ENCODE data around the gene CCDC195. TPM values are rescaled to one million over a fixed set of nuclear protein-coding genes. Genes with fewer than 3 reads are reported as not detected.

Gene CCDC195
- total and polyA plus RNA-seq, 2 experiments from 2014 or later = not detected

GRCh38 chr2:224764565-224765236 lies 48.5 kb upstream of the CCDC195 start:
- Histone ChIP-seq H3K4me3 (no peak overlapping the region), H3K27ac (ENCODE audit: low read depth) (no peak overlapping the region), H3K4me1 (ENCODE audit: insufficient read depth) (no peaks in the 10 kb centered on the region), H3K9me2 (ENCODE audit: insufficient read depth) (peaks cover 10% of the 10 kb centered on the region; the same call in 1 of the 2 replicates), H4K20me1 (replicated peaks; ENCODE audit: insufficient read depth) (no peaks in the 10 kb centered on the region), H3F3A (replicated peaks; ENCODE audit: low read depth) (no peaks in the 10 kb centered on the region), H3K36me3 (ENCODE audit: insufficient read depth) (no peaks in the 10 kb centered on the region; the same call in 1 of the 2 replicates), H3K79me2 (replicated peaks; ENCODE audit: insufficient read depth) (no peaks in the 10 kb centered on the region), H3K4me2 (no peak overlapping the region), H3K27me3 (ENCODE audit: insufficient read depth) (no peaks in the 10 kb centered on the region), H2AFZ (no peak overlapping the region)
- TF ChIP-seq POLR2AphosphoS5 (IDR thresholded peaks at IDR 0.05; ENCODE audit: low read depth) (no peak), REST (IDR thresholded peaks at IDR 0.05; ENCODE audit: unreplicated experiment) (no peak), EZH2 (IDR thresholded peaks at IDR 0.05; ENCODE audit: low read depth, unreplicated experiment) (no peak), ZNF114 (CRISPR knock-in tag; IDR thresholded peaks at IDR 0.05) (no peak), STAT1 (IDR thresholded peaks at IDR 0.05; ENCODE audit: unreplicated experiment) (no peak), ZNF462 (CRISPR knock-in tag; IDR thresholded peaks at IDR 0.05) (no peak), ZNF331 (CRISPR knock-in tag; IDR thresholded peaks at IDR 0.05; ENCODE audit: low read depth) (no peak), CTCF (conservative IDR thresholded peaks at IDR 0.05; ENCODE audit: low read depth in 2 of 2) (no peak), CREB1 (CRISPR knock-in tag; IDR thresholded peaks at IDR 0.05; ENCODE audit: low read depth) (no peak), JUNB (IDR thresholded peaks at IDR 0.05; ENCODE audit: unreplicated experiment) (no peak), EZH2phosphoT487 (IDR thresholded peaks at IDR 0.05; ENCODE audit: unreplicated experiment) (no peak), NANOG (IDR thresholded peaks at IDR 0.05; ENCODE audit: borderline replicate concordance) (no peak), ETS1 (IDR thresholded peaks at IDR 0.05) (no peak)
- H3K36me3 Mint-ChIP-seq (ENCODE audit: low read depth) = no peaks in the 10 kb centered on the region; the same call in 2 of the 3 replicates
- H3K9me3 Mint-ChIP-seq = peaks cover 19% of the 10 kb centered on the region
- H3K4me3 Mint-ChIP-seq = no peak overlapping the region
- ATAC-seq (no peak), DNase-seq (ENCODE audit: low spot score) (no peak)
- H3K27ac Mint-ChIP-seq = no peak overlapping the region
- H3K4me1 Mint-ChIP-seq = no peaks in the 10 kb centered on the region
- no peaks in the 10 kb centered on the region for H3K27me3 Mint-ChIP-seq (ENCODE audit: insufficient read depth, low read depth, poor library complexity)
